Kasumi-1 (cell line): ENCODE results near the gene MGLL.
A peak's percentile ranks its signal among the peaks of the same experiment; 100 is the strongest.
"Not testable (repeated sequence)": the region's sequence is repeated elsewhere in the genome, so short reads cannot be mapped to it uniquely, and the experiment has no call there.

ENCODE experiments used
- DNase-seq, 2 experiments: peaks; one replicate each; lab custom pipeline; 2025; lab: John Stamatoyannopoulos, UW

The MGLL gene

GRCh38 chr3:127656906-127657305, 165.4 kb downstream of the MGLL start:
- DNase-seq: no peak

- no peak for DNase-seq
Measured at GRCh38 chr3:127655641-127656040, 166.7 kb downstream of the MGLL start.

- DNase-seq: not testable (repeated sequence)
Measured at GRCh38 chr3:127654993-127655392, 167.3 kb downstream of the MGLL start.

- DNase-seq: no peak
Measured at GRCh38 chr3:127654374-127654773, 167.9 kb downstream of the MGLL start.

- DNase-seq: peak; percentile 37 to 57
Measured at GRCh38 chr3:127652246-127652995, 169.9 kb downstream of the MGLL start.

- no peak for DNase-seq
Measured at GRCh38 chr3:127651516-127652172, 170.7 kb downstream of the MGLL start.

GRCh38 chr3:127650236-127650635, 172.1 kb downstream of the MGLL start:
- no peak for DNase-seq

- no peak for DNase-seq
Measured at GRCh38 chr3:127647845-127648204, 174.5 kb downstream of the MGLL start.

GRCh38 chr3:127647166-127647844, 175.0 kb downstream of the MGLL start:
- DNase-seq: no peak

GRCh38 chr3:127646501-127647046, 175.7 kb downstream of the MGLL start:
- DNase-seq: no peak

- no peak for DNase-seq
Measured at GRCh38 chr3:127645371-127646015, 176.8 kb downstream of the MGLL start.

- no peak for DNase-seq
Measured at GRCh38 chr3:127644641-127645370, 177.5 kb downstream of the MGLL start.

GRCh38 chr3:127640042-127640355, 182.3 kb downstream of the MGLL start:
- no peak for DNase-seq

- DNase-seq: no peak
Measured at GRCh38 chr3:127639173-127640041, 182.9 kb downstream of the MGLL start.
